ENCODE measurements around the gene KRT7.

KRT7 gene

DNA sequence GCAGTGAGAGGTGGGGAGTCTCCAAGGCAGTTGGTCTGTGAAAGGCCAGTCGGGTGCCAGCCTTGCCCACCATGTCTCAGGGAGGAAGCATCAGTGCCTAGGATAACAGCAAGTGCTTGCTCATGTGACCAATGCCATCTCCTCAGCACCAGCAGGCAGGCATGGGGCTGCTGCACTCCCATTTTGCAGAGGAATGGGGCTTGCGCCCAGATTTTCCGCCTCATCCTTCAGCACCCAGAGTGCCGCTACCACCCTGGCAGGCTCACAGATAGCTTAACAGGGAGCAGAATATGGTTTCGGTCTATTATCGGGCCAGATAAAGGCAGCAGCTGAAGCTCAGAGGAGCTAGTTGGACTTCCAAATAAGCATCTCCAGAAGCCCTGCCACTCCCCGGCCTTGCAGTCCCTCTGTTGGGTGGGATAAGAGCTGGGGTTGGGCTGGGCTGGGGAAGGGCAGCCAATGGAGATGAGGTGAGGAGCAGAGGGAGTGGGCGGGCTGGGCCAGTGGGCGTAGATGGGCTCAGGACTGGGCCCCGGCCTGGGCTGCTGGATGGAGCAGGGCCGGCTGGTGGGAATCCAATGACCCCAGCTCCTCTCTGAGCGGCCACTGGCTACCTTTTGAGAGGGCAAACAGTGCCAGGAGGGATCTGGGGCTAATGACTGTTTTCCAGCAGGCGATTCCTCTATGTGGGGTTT, 32.8 kb upstream of the KRT7 start:
- Histone ChIP-seq H4K20me1 (ENCODE audit: insufficient read depth, low read length, poor library complexity, severe bottlenecking) (no peaks in the 10 kb centered on the region), H3K4me3 (ENCODE audit: low read length, poor library complexity, severe bottlenecking) (no peak overlapping the region), H3K9ac (ENCODE audit: low read depth, low read length, poor library complexity, severe bottlenecking) (no peak overlapping the region), H3F3A (ENCODE audit: low read depth) (no peaks in the 10 kb centered on the region), H3K9me2 (replicated peaks; ENCODE audit: low read depth, low read length) (no peaks in the 10 kb centered on the region), H3K27me3 (ENCODE audit: insufficient read depth, low read length, poor library complexity, severe bottlenecking) (no peaks in the 10 kb centered on the region), H2AFZ (ENCODE audit: low read length) (no peak overlapping the region), H3K36me3 (ENCODE audit: insufficient read depth, low read length) (no peaks in the 10 kb centered on the region), H3K79me2 (ENCODE audit: insufficient read depth, low read length) (no peaks in the 10 kb centered on the region), H3K9me3 (ENCODE audit: insufficient read depth, low read depth, low read length) (no peaks in the 10 kb centered on the region), H3K4me1 (ENCODE audit: insufficient read depth, low read length, poor library complexity, severe bottlenecking) (no peaks in the 10 kb centered on the region), H3K4me2 (ENCODE audit: low read depth, low read length, poor library complexity, severe bottlenecking) (no peak overlapping the region)
- TF ChIP-seq, protein P1, sequence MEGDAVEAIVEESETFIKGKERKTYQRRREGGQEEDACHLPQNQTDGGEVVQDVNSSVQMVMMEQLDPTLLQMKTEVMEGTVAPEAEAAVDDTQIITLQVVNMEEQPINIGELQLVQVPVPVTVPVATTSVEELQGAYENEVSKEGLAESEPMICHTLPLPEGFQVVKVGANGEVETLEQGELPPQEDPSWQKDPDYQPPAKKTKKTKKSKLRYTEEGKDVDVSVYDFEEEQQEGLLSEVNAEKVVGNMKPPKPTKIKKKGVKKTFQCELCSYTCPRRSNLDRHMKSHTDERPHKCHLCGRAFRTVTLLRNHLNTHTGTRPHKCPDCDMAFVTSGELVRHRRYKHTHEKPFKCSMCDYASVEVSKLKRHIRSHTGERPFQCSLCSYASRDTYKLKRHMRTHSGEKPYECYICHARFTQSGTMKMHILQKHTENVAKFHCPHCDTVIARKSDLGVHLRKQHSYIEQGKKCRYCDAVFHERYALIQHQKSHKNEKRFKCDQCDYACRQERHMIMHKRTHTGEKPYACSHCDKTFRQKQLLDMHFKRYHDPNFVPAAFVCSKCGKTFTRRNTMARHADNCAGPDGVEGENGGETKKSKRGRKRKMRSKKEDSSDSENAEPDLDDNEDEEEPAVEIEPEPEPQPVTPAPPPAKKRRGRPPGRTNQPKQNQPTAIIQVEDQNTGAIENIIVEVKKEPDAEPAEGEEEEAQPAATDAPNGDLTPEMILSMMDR (conservative IDR thresholded peaks at IDR 0.05; ENCODE audit: low read length), result no peak
- no peak for TF ChIP-seq EZH2phosphoT487 (IDR thresholded peaks at IDR 0.05; ENCODE audit: borderline replicate concordance)

DNA sequence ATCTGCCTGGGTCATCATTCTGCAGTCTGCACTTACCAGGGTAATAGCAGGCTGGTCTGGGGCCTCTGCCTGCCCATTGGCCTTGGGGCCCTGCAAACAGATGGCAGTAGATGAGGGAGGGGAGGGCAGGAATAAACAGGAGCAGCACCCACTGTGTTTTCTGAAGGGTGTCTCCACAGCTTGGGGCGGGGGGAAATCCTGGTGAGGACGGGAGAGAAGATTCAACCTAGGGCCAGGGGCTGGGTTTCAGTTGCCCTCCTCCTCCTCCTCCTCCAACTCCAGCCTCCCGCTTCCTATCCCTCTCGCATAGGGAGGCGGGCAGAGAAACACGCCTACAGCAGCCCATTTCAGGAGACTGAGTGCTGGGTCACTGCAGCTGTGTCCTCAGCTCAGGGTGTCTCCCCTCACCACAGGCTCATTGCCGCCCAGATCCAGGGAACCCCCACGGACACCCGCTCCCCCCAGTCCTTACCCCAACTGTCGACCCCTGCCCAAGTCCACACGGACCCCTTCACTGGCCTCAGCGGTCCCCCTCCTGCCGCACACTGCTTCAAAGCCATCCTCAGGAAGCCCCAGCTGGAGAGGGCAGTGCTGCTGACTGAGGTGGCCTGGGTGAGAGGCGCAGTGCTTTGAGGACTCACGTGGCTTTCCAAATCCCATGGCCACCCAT, 32.1 kb upstream of the KRT7 start:
- no peak overlapping the region for H3K9ac ChIP-seq (ENCODE audit: low read depth, low read length, poor library complexity, severe bottlenecking)
- no peak overlapping the region for H3K4me2 ChIP-seq (ENCODE audit: low read depth, low read length, poor library complexity, severe bottlenecking)
- H3K9me3 ChIP-seq (ENCODE audit: insufficient read depth, low read depth, low read length), result no peaks in the 10 kb centered on the region
- H3K4me1 ChIP-seq (ENCODE audit: insufficient read depth, low read length, poor library complexity, severe bottlenecking), result no peaks in the 10 kb centered on the region
- H3K9me2 ChIP-seq (replicated peaks; ENCODE audit: low read depth, low read length), result no peaks in the 10 kb centered on the region
- no peak overlapping the region for H3K4me3 ChIP-seq (ENCODE audit: low read length, poor library complexity, severe bottlenecking)
- H3K36me3 ChIP-seq (ENCODE audit: insufficient read depth, low read length), result no peaks in the 10 kb centered on the region
- no peak overlapping the region for H2AFZ ChIP-seq (ENCODE audit: low read length)
- H4K20me1 ChIP-seq (ENCODE audit: insufficient read depth, low read length, poor library complexity, severe bottlenecking), result no peaks in the 10 kb centered on the region
- H3F3A ChIP-seq (ENCODE audit: low read depth), result no peaks in the 10 kb centered on the region
- no peaks in the 10 kb centered on the region for H3K79me2 ChIP-seq (ENCODE audit: insufficient read depth, low read length)
- no peak for TF ChIP-seq EZH2phosphoT487 (IDR thresholded peaks at IDR 0.05; ENCODE audit: borderline replicate concordance)
- TF ChIP-seq, protein P1 (conservative IDR thresholded peaks at IDR 0.05; ENCODE audit: low read length), result no peak
- no peaks in the 10 kb centered on the region for H3K27me3 ChIP-seq (ENCODE audit: insufficient read depth, low read length, poor library complexity, severe bottlenecking)

DNA sequence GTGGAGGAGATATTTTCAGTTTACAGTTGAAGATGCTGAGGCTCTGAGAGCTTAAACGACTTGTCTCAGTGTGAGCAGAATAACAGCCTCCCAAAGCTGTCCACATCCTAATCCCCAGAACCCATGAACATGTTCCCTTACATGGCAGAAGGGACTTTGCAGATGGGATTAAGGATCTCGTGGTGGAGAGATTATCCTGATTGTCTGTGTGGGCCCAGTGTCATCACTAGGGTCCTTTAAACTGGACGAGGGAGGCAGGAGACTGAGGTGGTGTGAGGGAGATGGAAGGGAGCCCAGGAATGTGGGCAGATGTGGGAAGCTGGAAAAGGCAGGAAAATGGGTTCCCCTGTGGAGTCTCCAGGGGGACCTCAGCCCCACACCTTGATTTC, 31.6 kb upstream of the KRT7 start:
- no peaks in the 10 kb centered on the region for H3K9me2 ChIP-seq (replicated peaks; ENCODE audit: low read depth, low read length)
- H3K36me3 ChIP-seq (ENCODE audit: insufficient read depth, low read length), result no peaks in the 10 kb centered on the region
- H3K79me2 ChIP-seq (ENCODE audit: insufficient read depth, low read length), result no peaks in the 10 kb centered on the region
- H4K20me1 ChIP-seq (ENCODE audit: insufficient read depth, low read length, poor library complexity, severe bottlenecking), result no peaks in the 10 kb centered on the region
- H2AFZ ChIP-seq (ENCODE audit: low read length), result no peak overlapping the region
- H3K9ac ChIP-seq (ENCODE audit: low read depth, low read length, poor library complexity, severe bottlenecking), result no peak overlapping the region
- H3K4me2 ChIP-seq (ENCODE audit: low read depth, low read length, poor library complexity, severe bottlenecking), result no peak overlapping the region
- no peaks in the 10 kb centered on the region for H3K9me3 ChIP-seq (ENCODE audit: insufficient read depth, low read depth, low read length)
- H3K4me3 ChIP-seq (ENCODE audit: low read length, poor library complexity, severe bottlenecking), result no peak overlapping the region
- no peaks in the 10 kb centered on the region for H3K4me1 ChIP-seq (ENCODE audit: insufficient read depth, low read length, poor library complexity, severe bottlenecking)
- TF ChIP-seq, protein P1 (conservative IDR thresholded peaks at IDR 0.05; ENCODE audit: low read length), result no peak
- H3F3A ChIP-seq (ENCODE audit: low read depth), result no peaks in the 10 kb centered on the region
- H3K27me3 ChIP-seq (ENCODE audit: insufficient read depth, low read length, poor library complexity, severe bottlenecking), result no peaks in the 10 kb centered on the region

Measured in Loucy (cell line).